ENCODE measurements around the gene C11orf54.

The C11orf54 gene

DNA sequence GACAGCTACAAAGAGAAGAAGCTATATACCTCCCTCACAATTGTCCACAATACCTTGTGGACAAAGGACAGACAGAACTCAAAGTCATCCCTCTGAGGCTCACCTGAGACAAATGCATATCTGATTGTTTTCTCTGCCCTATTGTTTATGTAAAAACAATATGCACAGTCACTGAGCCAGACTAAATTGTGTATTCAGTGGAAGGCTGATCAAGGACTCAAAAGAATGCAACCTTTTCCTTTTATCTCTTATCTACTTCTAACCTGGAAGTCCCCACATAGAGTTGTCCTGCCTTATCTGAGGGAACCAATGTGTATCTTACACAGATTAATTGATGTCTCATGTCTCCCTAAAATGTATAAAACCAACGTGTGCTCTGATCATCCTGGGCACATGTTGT, 28.7 kb downstream of the C11orf54 start:
- Histone ChIP-seq H3K9ac (ENCODE audit: low read depth, low read length) (no peak overlapping the region), H3K36me3 (ENCODE audit: insufficient read depth, low read length) (no peaks in the 10 kb centered on the region), H3K79me2 (ENCODE audit: insufficient read depth, low read length) (no peaks in the 10 kb centered on the region), H3K4me3 (ENCODE audit: low read depth in 1 of 2, low read length in 2 of 2) (no peak overlapping the region), H3K27me3 (ENCODE audit: insufficient read depth, low read length, poor library complexity) (no peaks in the 10 kb centered on the region), H3K4me1 (ENCODE audit: insufficient read depth, low read length) (no peaks in the 10 kb centered on the region), H3K9me3 (ENCODE audit: insufficient read depth, low read length, severe bottlenecking) (peaks cover 19% of the 10 kb centered on the region), H2AFZ (ENCODE audit: low read depth, low read length) (no peak overlapping the region), H3K4me2 (ENCODE audit: insufficient read depth, low read length) (no peak overlapping the region), H3K27ac (ENCODE audit: low read length) (no peak overlapping the region), H4K20me1 (ENCODE audit: insufficient read depth, low read length) (no peaks in the 10 kb centered on the region)
- TF ChIP-seq EZH2 (IDR thresholded peaks at IDR 0.05; ENCODE audit: borderline replicate concordance, low read depth, low read length, severe bottlenecking) (no peak), CTCF (IDR thresholded peaks at IDR 0.05; ENCODE audit: borderline replicate concordance, extremely low read depth, low read length, poor library complexity, severe bottlenecking) (no peak)
- DNase-seq (no peak), ATAC-seq (ENCODE audit: insufficient read depth, low read depth) (no peak)

GRCh38 chr11:93772123-93772522, 30.7 kb downstream of the C11orf54 start:
- Histone ChIP-seq H3K79me2 (ENCODE audit: insufficient read depth, low read length) (no peaks in the 10 kb centered on the region), H3K27me3 (ENCODE audit: insufficient read depth, low read length, poor library complexity) (no peaks in the 10 kb centered on the region), H4K20me1 (ENCODE audit: insufficient read depth, low read length) (no peaks in the 10 kb centered on the region), H3K27ac (ENCODE audit: low read length) (no peak overlapping the region), H3K9me3 (ENCODE audit: insufficient read depth, low read length, severe bottlenecking) (peaks cover 17% of the 10 kb centered on the region), H3K9ac (ENCODE audit: low read depth, low read length) (no peak overlapping the region), H3K36me3 (ENCODE audit: insufficient read depth, low read length) (no peaks in the 10 kb centered on the region), H3K4me2 (ENCODE audit: insufficient read depth, low read length) (no peak overlapping the region), H3K4me3 (ENCODE audit: low read depth in 1 of 2, low read length in 2 of 2) (no peak overlapping the region), H2AFZ (ENCODE audit: low read depth, low read length) (no peak overlapping the region), H3K4me1 (ENCODE audit: insufficient read depth, low read length) (no peaks in the 10 kb centered on the region)
- TF ChIP-seq CTCF (IDR thresholded peaks at IDR 0.05; ENCODE audit: borderline replicate concordance, extremely low read depth, low read length, poor library complexity, severe bottlenecking): no peak
- no peak for TF ChIP-seq EZH2 (IDR thresholded peaks at IDR 0.05; ENCODE audit: borderline replicate concordance, low read depth, low read length, severe bottlenecking)
- ATAC-seq (ENCODE audit: insufficient read depth, low read depth) (no peak), DNase-seq (no peak)

DNA sequence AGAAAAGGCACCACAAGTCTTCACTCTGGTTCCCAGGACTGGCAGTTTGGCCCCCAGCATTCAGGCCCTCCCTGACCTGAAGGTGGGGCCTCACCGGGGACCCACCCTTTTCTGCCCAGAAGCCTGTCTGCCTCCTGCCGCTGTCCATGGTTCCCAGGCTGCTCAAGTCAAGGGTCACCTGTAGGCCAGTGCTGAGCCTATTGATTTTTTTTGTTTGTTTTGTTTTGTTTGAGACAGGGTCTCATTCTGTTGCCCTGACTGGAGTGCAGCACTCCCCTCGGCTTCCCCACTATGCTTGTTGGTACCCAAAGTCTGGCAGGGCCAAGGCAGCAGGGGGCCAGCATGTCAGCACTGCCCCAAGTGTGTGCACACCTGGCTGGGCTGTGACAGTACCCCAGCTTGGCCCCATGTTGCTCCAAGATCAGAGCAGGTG, 31.6 kb downstream of the C11orf54 start:
- no peak overlapping the region for H3K4me2 ChIP-seq (ENCODE audit: insufficient read depth, low read length)
- no peak overlapping the region for H3K27ac ChIP-seq (ENCODE audit: low read length)
- no peaks in the 10 kb centered on the region for H3K79me2 ChIP-seq (ENCODE audit: insufficient read depth, low read length)
- no peak for ATAC-seq (ENCODE audit: insufficient read depth, low read depth)
- H2AFZ ChIP-seq (ENCODE audit: low read depth, low read length): no peak overlapping the region
- H3K9me3 ChIP-seq (ENCODE audit: insufficient read depth, low read length, severe bottlenecking): peaks cover 16% of the 10 kb centered on the region
- H4K20me1 ChIP-seq (ENCODE audit: insufficient read depth, low read length): no peaks in the 10 kb centered on the region
- H3K36me3 ChIP-seq (ENCODE audit: insufficient read depth, low read length): no peaks in the 10 kb centered on the region
- no peak overlapping the region for H3K9ac ChIP-seq (ENCODE audit: low read depth, low read length)
- no peak for DNase-seq
- H3K4me3 ChIP-seq (ENCODE audit: low read depth in 1 of 2, low read length in 2 of 2): no peak overlapping the region
- H3K4me1 ChIP-seq (ENCODE audit: insufficient read depth, low read length): no peaks in the 10 kb centered on the region
- TF ChIP-seq EZH2 (IDR thresholded peaks at IDR 0.05; ENCODE audit: borderline replicate concordance, low read depth, low read length, severe bottlenecking) (no peak), CTCF (IDR thresholded peaks at IDR 0.05; ENCODE audit: borderline replicate concordance, extremely low read depth, low read length, poor library complexity, severe bottlenecking) (no peak)
- H3K27me3 ChIP-seq (ENCODE audit: insufficient read depth, low read length, poor library complexity): no peaks in the 10 kb centered on the region

Data from DND-41 (cell line).